ENCODE results near the gene WHAMM.

Gene WHAMM

DNA sequence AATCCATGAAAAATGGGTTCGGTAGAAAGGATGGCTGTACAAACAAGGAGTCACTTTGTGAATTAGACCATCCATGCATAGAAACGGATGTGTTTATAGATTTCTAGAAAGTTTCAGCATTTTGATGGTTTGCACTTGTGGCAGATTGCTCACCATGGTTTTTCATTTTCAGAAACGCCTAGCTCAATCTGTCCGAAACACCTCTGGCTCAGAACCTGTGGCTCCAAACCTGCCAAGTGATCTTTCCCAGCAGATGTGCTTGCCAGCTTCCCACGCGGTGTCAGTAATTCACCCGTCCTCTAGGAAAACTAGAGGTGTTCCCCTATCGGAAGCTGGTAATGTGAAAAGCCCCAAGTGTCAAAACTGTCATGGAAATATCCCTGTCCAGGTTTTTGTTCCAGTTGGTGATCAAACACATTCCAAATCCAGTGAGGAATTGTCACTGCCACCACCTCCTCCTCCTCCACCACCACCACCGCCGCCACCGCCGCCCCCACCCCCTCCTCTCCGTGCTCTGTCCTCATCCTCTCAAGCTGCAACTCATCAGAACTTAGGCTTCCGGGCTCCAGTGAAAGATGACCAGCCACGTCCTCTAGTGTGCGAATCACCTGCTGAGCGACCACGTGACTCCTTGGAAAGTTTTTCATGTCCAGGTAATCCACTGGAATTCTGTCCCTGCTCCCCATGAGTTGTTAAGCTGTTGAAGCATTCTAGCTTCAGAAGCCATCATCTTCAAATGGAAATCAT, 21.2 kb downstream of the WHAMM start (continued):
- TF ChIP-seq REST (tag by site-specific recombination; IDR thresholded peaks at IDR 0.05) = no peak
- no peak for TF ChIP-seq GLI4 (tag by site-specific recombination; IDR thresholded peaks at IDR 0.05)
- 0 out of 2 replicates have a peak, but pooled peaks have one; percentile 9 for TF ChIP-seq ZFHX2 (tag by site-specific recombination; conservative IDR thresholded peaks at IDR 0.05)

DNA sequence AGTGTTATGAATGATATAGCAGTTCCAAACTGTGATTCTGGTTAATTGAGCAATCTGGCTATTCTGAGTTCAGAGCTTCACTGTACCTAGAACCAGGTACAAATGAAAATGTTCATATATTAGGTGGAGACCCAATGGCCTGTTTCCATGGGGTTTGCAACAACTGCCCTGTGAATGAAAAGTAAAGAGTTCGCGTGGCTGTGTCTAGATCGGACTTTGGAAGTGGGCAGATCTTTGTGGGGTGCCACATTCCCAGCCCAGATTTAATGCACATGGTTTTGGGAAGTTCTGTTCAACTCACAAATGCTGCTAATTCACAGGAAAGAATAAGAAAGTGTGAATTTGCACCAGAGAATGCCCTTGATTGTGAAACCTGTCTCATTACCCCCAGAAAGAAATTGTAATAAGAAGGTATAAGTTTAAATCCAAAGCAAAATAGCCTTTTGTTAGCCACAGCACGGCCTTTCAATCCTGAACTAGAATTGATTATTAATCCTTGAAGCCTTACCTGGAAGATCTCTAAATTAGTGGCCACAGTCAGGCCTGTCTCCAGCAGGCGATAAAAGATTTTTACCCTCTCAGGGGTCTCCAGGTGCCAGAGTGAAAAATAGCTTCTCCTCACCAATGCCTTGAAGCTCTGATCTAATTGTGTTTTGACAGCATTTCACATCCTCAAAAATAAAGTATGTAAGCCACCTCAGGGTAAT, 22.6 kb downstream of the WHAMM start:
- Histone ChIP-seq H3K9me3 (ENCODE audit: control insufficient read depth, insufficient read depth, low read depth, low read length) (no peaks in the 10 kb centered on the region), H3K4me3 (ENCODE audit: low read depth, low read length) (no peak overlapping the region), H3K27ac (ENCODE audit: extremely low read depth, low read depth, low read length) (no peak overlapping the region), H3K36me3 (ENCODE audit: control insufficient read depth in 2 of 2, insufficient read depth in 1 of 2, low read length in 2 of 2) (peaks cover 43 to 93% of the 10 kb centered on the region in 2 experiments), H3K4me1 (ENCODE audit: control insufficient read depth, insufficient read depth, low read length) (no peaks in the 10 kb centered on the region)
- ChIA-PET CTCF (interaction anchor here (0.6 to 1.7 kb wide), 6 partner anchors 15 to 448 kb away, joined by 3 to 10 read pairs (median 4); no protein-coding TSS in a partner anchor), POLR2A (no interaction called here)
- peak; percentile 31; the same call in 1 of the 2 replicates for TF ChIP-seq PRDM10 (tag by site-specific recombination; IDR thresholded peaks at IDR 0.05)
- no peak for TF ChIP-seq ZNF621 (tag by site-specific recombination; IDR thresholded peaks at IDR 0.05)

GRCh38 chr15:82832601-82833361, 23.4 kb downstream of the WHAMM start:
- ChIA-PET CTCF (interaction anchor here (0.6 to 1.7 kb wide), 6 partner anchors 14 to 200 kb away, joined by 3 to 10 read pairs (median 4); no protein-coding TSS in a partner anchor), POLR2A (no interaction called here)
- H3K27ac ChIP-seq (ENCODE audit: extremely low read depth, low read depth, low read length) = no peak overlapping the region
- H3K4me1 ChIP-seq (ENCODE audit: control insufficient read depth, insufficient read depth, low read length) = no peaks in the 10 kb centered on the region
- H3K4me3 ChIP-seq (ENCODE audit: low read depth, low read length) = no peak overlapping the region
- no peaks in the 10 kb centered on the region for H3K9me3 ChIP-seq (ENCODE audit: control insufficient read depth, insufficient read depth, low read depth, low read length)
- TF ChIP-seq PRDM10 (tag by site-specific recombination; IDR thresholded peaks at IDR 0.05) (0 out of 2 replicates have a peak, but pooled peaks have one; percentile 2), ZBTB1 (tag by site-specific recombination; IDR thresholded peaks at IDR 0.05) (no peak), ZNF600 (tag by site-specific recombination; IDR thresholded peaks at IDR 0.05) (0 out of 2 replicates have a peak, but pooled peaks have one; percentile 39), BCL11A (tag by site-specific recombination; IDR thresholded peaks at IDR 0.05; ENCODE audit: low read depth) (no peak)
- TF ChIP-seq, protein P1, sequence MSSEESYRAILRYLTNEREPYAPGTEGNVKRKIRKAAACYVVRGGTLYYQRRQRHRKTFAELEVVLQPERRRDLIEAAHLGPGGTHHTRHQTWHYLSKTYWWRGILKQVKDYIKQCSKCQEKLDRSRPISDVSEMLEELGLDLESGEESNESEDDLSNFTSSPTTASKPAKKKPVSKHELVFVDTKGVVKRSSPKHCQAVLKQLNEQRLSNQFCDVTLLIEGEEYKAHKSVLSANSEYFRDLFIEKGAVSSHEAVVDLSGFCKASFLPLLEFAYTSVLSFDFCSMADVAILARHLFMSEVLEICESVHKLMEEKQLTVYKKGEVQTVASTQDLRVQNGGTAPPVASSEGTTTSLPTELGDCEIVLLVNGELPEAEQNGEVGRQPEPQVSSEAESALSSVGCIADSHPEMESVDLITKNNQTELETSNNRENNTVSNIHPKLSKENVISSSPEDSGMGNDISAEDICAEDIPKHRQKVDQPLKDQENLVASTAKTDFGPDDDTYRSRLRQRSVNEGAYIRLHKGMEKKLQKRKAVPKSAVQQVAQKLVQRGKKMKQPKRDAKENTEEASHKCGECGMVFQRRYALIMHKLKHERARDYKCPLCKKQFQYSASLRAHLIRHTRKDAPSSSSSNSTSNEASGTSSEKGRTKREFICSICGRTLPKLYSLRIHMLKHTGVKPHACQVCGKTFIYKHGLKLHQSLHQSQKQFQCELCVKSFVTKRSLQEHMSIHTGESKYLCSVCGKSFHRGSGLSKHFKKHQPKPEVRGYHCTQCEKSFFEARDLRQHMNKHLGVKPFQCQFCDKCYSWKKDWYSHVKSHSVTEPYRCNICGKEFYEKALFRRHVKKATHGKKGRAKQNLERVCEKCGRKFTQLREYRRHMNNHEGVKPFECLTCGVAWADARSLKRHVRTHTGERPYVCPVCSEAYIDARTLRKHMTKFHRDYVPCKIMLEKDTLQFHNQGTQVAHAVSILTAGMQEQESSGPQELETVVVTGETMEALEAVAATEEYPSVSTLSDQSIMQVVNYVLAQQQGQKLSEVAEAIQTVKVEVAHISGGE (tag by site-specific recombination; conservative IDR thresholded peaks at IDR 0.05; ENCODE audit: low read depth) = no peak
- H3K36me3 ChIP-seq (ENCODE audit: control insufficient read depth in 2 of 2, insufficient read depth in 1 of 2, low read length in 2 of 2) = peaks cover 36 to 95% of the 10 kb centered on the region in 2 experiments

Measured in HEK293 (cell line).